ENCODE data around the gene CYP19A1.

DNA sequence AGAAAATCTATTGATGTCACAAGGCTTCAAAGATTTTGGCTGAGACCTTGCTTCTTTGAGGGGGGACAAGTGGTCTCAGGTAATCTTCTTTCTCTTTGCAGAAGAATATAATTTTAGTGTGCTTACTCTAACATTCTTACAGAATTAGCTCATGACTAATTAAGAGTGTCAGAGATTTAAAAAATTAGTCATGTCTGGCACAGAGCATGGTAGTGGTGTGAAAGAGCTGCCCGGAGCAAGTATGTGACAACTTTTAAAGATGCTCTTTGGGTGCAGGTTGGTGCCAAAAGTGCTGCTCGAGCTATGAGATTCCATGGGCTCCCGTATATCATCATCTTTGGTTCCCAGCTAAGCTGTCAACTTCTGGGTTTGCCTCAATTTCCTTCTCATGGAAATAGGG lies 31.1 kb downstream of the CYP19A1 start:
- TF ChIP-seq, protein P1, sequence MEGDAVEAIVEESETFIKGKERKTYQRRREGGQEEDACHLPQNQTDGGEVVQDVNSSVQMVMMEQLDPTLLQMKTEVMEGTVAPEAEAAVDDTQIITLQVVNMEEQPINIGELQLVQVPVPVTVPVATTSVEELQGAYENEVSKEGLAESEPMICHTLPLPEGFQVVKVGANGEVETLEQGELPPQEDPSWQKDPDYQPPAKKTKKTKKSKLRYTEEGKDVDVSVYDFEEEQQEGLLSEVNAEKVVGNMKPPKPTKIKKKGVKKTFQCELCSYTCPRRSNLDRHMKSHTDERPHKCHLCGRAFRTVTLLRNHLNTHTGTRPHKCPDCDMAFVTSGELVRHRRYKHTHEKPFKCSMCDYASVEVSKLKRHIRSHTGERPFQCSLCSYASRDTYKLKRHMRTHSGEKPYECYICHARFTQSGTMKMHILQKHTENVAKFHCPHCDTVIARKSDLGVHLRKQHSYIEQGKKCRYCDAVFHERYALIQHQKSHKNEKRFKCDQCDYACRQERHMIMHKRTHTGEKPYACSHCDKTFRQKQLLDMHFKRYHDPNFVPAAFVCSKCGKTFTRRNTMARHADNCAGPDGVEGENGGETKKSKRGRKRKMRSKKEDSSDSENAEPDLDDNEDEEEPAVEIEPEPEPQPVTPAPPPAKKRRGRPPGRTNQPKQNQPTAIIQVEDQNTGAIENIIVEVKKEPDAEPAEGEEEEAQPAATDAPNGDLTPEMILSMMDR (IDR thresholded peaks at IDR 0.05) = no peak
- no peak for TF ChIP-seq EP300 (IDR thresholded peaks at IDR 0.05)
